Left ventricle myocardium inferior (tissue), 1 donor: Measurements from ENCODE around the gene SART1. TPM values are rescaled to one million over a fixed set of nuclear protein-coding genes. Genes with fewer than 3 reads are reported as not detected.

Experiments used
- DNase-seq: peaks from one replicate; pipeline ENCODE4 v3.0.0-alpha.2; 2020
- H3K27ac ChIP-seq: fragments of 200-600 bp; replicated peaks from 2 replicates; pipeline ENCODE4 v1.8.0; 2021
- H3K27me3 ChIP-seq: fragments of 200-600 bp; 2 replicates; pipeline ENCODE4 v1.8.0; 2021; ENCODE audit warnings: low read depth
- H3K36me3 ChIP-seq: fragments of 200-600 bp; 2 replicates; pipeline ENCODE4 v1.8.0; 2021
- H3K4me1 ChIP-seq: fragments of 200-600 bp; 2 replicates; pipeline ENCODE4 v1.8.0; 2021
- H3K4me3 ChIP-seq: fragments of 200-600 bp; 2 replicates; pipeline ENCODE4 v1.8.0; 2021; ENCODE audit warnings: mild to moderate bottlenecking, moderate library complexity
- H3K9me3 ChIP-seq: fragments of 200-600 bp; replicated peaks from 2 replicates; pipeline ENCODE4 v1.8.0; 2021
- CTCF ChIP-seq: fragments of 200-600 bp; IDR thresholded peaks from 2 replicates; pipeline ENCODE4 v1.8.0; 2021; ENCODE audit warnings: antibody characterized with exemption, mild to moderate bottlenecking, borderline replicate concordance
- intact Hi-C: fragments of 100-400 bp; cut with micrococcal nuclease; formaldehyde crosslinking; loops from one replicate; pipeline ENCODE4 v1.11.0; 2022
- long read RNA-seq: library from polyadenylated mRNA; unstranded; transcript quantifications from one replicate; pipeline ENCODE4 v2.0.0, GENCODE V29; 2021
- total RNA-seq: library from RNA; stranded (reverse); fragmentation: NEBNext Ultra II Directional; extraction: Animal tissue kit (Norgen Biotek cat#: 25700); gene quantifications from one replicate; pipeline ENCODE4 v1.2.1, GENCODE V29; 2021
- donor health status: DM: no; HTN: yes; CAD: no; lungs with severe emphysema.

SART1 gene
- total RNA-seq = 30.7 TPM
- long read RNA-seq, transcript SART1-201 (20 exons, 3,293 nt) = major isoform, 100 of 110 reads
- long read RNA-seq, partial matches to known transcripts = 7 of 110 reads
- long read RNA-seq, other reads (novel, unspliced or antisense) = 3 of 110 reads

DNA sequence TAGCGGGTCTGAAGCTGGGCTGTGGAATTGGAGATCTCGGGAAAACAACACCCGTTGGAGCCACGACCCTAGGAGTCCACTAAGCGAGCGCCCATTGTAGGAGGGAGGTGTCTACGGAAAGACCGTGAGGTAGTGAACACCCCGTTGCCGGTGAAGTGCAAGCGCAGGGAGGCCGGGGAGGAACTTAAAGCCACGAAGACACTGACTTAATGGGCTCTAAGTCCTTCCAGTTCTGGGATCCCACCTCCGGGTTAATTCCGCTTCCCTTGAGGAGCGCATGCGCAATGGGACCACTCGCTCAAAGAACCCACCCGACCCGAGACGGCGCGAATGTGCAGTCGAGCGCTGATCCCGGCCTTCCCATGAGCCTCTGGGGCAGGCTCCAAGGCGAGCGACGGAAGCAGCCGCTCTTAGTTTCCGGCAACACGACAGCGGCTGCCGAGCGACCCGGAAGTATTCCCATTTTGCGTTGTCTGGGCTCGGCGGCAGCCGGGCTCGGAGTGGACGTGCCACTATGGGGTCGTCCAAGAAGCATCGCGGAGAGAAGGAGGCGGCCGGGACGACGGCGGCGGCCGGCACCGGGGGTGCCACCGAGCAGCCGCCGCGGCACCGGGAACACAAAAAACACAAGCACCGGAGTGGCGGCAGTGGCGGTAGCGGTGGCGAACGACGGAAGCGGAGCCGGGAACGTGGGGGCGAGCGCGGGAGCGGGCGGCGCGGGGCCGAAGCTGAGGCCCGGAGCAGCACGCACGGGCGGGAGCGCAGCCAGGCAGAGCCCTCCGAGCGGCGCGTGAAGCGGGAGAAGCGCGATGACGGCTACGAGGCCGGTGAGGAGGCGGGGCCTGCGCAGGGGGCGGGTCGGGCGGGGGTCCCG lies at the start of gene SART1:
TSS of gene SART1 (plus strand) at position 468 of the 874 bp plus-strand sequence. CDS start at position 515, 47 bp downstream.
- Histone ChIP-seq H3K4me1 (peaks cover 38% of the 10 kb centered on the region), H3K9me3 (no peaks in the 10 kb centered on the region), H3K27ac (peak within 1 kb of the TSS; percentile 88), H3K36me3 (peaks cover 29% of the 10 kb centered on the region), H3K4me3 (peak within 1 kb of the TSS; percentile 84), H3K27me3 (peaks cover 2% of the 10 kb centered on the region)
- TF ChIP-seq CTCF = no peak
- intact Hi-C loops = no loop called here
- peak; percentile 98 for DNase-seq

- intact Hi-C loops = no loop called here
- Histone ChIP-seq H3K9me3 (no peaks in the 10 kb centered on the region), H3K4me3 (no peak overlapping the region), H3K36me3 (peaks cover 8% of the 10 kb centered on the region), H3K27ac (no peak overlapping the region), H3K27me3 (peaks cover 15% of the 10 kb centered on the region), H3K4me1 (peaks cover 48% of the 10 kb centered on the region)
- no peak for TF ChIP-seq CTCF
- no peak for DNase-seq
Observed at GRCh38 chr11:65912845-65913244, 48.7 kb upstream of the SART1 start.

DNA sequence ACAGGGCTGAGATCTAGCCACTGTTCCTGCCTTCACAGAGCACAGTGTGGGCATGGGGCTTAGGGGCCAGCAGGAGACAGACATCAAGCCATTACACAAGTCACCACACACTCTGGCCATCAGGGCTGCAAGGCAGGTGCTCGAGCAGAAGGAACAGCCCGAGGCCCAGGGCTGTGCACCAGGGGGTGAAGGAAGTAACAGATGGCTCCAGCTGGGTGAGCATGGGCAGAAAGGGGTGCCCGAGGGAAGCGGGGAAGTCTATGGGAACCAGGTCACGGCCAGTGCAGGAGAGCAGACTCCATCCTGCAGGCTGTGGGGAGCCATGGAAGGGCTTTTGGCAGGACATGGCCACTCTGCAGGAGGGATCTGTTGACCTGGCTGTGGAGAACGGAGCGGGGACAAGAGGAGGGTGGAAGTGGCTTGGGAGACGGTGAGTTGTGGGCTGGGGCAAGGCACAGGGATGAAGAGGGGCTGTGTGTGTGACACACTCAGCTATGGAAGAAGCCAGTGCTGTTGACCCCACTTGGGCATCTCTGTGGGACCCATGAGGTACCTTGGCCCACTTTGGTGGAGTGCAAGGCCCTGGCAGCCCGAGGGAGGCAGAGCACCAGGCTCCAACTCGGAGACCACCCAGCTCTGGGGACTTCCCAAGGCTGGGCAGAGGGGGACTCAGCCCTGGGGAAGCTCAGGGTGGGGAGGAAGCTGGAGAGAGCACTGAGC lies 46.3 kb upstream of the SART1 start:
- Histone ChIP-seq H3K4me1 (peaks cover 67% of the 10 kb centered on the region), H3K27ac (peak overlapping the region; percentile 99), H3K27me3 (no peaks in the 10 kb centered on the region), H3K4me3 (peak overlapping the region; percentile 34), H3K9me3 (no peaks in the 10 kb centered on the region), H3K36me3 (peaks cover 9% of the 10 kb centered on the region)
- TF ChIP-seq CTCF = no peak
- intact Hi-C loops = no loop called here
- DNase-seq = no peak

- H3K4me1 ChIP-seq = peaks cover 73% of the 10 kb centered on the region
- TF ChIP-seq CTCF = no peak
- H3K27ac ChIP-seq = peak overlapping the region; percentile 99
- intact Hi-C loops = no loop called here
- H3K4me3 ChIP-seq = peak overlapping the region; percentile 34
- H3K36me3 ChIP-seq = peaks cover 12% of the 10 kb centered on the region
- no peaks in the 10 kb centered on the region for H3K27me3 ChIP-seq
- peak; percentile 71 for DNase-seq
- no peaks in the 10 kb centered on the region for H3K9me3 ChIP-seq
Observed at GRCh38 chr11:65915821-65916251, 45.7 kb upstream of the SART1 start.

DNA sequence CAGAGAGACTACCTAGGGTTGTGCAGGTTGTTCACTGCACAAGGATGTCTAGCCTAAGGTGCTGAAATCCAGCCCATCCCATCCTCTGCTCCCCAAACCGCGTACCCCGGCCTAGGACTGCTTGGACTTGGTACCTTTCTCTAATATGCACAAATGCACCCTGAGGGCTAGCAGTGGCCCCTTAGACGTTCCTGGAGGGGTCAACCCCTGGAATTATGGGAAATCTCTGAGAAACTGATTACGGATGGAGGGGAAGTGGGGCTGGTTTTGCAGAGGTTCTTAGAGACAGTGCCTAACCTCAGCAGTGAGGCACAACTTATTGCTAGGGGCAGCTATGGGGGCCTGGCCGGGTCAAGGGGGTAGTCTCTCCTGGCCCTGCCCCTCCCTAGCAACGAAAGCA lies 45.1 kb upstream of the SART1 start:
- H3K27me3 ChIP-seq = no peaks in the 10 kb centered on the region
- H3K4me3 ChIP-seq = peak overlapping the region; percentile 34
- H3K4me1 ChIP-seq = peaks cover 74% of the 10 kb centered on the region
- DNase-seq = no peak
- TF ChIP-seq CTCF = no peak
- intact Hi-C loops = no loop called here
- H3K36me3 ChIP-seq = peaks cover 14% of the 10 kb centered on the region
- H3K9me3 ChIP-seq = no peaks in the 10 kb centered on the region
- H3K27ac ChIP-seq = peak overlapping the region; percentile 99
